Stimulated activated naive CD4-positive, alpha-beta T cell treated with Interleukin-2 at 50 U/mL for 16 hours (primary cell): ENCODE data around the gene SLC25A36.
A peak's percentile ranks its signal among the peaks of the same experiment; 100 is the strongest.
"Not testable (repeated sequence)": the region's sequence is repeated elsewhere in the genome, so short reads cannot be mapped to it uniquely, and the experiment has no call there.

Experiments
- DNase-seq: peaks from one replicate; lab custom pipeline; 2025; lab: John Stamatoyannopoulos, UW

Gene SLC25A36

DNA sequence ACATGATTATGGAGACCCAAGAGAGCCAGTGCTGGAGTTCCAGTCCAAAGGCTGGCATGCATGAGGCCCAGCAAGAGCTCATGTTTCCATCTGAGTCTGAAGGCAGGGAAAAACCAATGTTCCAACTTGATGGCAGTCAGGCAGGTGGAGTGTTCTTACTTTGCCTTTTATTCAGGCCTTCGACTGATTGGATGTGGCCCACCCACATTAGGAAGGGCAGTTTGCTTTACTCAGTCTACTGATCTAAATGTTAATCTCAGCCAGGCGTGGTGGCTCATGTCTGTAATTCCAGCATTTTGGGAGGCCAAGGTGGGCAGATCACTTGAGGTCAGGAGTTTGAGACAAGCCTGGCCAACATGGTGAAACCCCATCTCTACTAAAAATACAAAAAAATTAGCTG is 53.2 kb downstream of the SLC25A36 start:
- DNase-seq = not testable (repeated sequence)

DNA sequence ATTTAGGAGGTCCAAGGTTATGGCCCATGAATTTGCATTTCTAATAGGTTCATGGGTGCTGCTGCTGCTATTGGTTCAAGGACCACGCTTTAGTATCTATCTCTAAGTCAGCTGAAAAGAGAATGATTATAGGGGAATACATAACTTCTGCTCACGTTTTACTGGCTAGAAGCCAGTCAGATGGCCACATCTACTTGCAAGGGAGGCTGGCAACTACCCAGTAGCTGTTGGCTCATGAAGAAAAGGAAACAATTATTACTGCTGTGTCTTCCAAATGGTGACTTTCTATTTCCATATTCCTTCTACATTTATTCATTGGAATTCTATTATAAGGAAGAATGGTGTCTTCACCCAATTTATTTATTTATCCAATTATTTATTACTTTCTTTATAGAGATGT is 54.2 kb downstream of the SLC25A36 start:
- no peak for DNase-seq

DNA sequence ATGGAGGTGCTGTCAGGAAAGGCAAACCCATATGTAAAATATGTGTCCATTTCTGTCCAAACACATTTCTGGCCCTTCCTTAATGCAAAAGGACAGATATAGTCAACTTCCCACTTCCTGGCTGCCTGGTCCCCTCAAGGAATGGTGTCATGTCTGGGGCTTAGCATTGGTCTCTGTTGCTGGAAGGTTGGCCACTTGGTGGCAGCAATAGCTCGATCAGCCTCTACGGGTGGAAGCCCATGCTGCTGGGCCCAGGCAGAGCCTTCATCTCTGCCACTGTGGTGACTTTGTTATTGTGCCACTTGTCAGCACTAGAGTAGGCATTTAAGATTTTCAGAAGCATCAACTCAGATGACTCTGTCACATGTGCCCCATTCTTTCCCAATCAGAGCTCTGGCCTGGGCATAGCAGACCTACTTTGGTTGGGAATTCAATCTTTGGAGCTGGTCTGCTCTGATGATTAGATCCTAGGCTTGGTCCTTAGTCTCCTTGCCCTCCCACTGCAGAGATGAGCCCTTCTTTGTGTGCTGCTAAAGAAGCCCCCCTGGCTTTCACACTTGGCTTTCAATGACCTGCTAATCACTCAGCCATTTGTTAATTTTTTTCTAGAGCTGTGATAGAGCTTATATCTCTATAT is 58.5 kb downstream of the SLC25A36 start:
- peak; percentile 4 for DNase-seq

DNA sequence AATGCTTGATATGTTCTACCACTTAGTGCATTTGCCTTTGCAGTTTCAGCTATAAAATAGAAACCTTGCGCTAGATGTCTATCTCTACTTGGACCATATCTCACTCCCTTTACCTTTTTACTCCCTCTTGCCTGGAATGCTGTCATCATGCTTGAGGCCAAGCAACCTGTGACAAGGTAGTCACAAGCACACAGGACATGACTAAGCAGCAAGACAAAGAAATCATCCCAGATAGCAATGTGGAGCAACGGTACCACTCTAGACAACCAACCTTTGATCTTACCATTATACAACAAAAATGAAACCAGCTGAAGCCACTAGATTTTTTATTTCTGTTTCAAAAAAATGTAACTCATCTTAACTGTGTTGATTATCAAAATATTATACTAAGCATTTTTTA is 59.0 kb downstream of the SLC25A36 start:
- no peak for DNase-seq

DNA sequence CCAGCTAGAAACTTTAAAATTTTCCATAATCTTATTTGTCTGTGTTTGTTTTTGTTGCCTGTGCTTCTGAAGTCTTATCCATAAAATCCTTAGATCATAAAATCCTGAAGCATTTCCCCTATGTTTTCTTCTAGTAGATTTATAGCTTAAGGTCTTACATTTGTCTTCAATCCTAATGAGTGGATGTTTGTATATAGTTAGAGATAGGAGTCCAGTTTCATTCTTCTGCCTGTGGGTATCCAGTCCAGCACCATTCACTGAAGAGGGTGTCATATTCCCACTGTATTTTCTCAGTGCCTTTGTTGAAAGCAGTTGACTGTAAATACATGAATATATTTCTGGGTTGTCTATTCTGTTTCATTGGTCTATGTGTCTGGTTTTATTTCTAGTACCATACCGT is 64.7 kb downstream of the SLC25A36 start:
- DNase-seq = no peak

DNA sequence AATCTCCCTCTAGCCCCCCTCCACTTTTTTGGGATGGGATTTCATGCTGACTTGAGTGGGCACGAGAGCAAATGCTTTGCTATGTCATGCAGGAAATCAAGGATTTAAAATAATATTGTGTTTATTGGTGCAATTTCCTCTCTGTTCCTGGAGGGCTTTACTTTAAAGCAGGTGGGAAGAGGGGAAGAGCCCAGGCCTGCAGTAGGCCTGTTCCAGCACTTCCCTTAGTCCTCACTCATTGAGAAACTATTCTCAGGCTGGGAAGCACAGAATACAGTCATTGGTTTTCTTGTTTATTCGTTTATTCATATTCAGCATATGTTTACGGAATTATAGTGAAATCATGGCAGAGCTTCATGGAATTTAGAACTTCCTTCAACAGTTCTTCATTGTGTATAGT is 67.9 kb downstream of the SLC25A36 start:
- no peak for DNase-seq

DNA sequence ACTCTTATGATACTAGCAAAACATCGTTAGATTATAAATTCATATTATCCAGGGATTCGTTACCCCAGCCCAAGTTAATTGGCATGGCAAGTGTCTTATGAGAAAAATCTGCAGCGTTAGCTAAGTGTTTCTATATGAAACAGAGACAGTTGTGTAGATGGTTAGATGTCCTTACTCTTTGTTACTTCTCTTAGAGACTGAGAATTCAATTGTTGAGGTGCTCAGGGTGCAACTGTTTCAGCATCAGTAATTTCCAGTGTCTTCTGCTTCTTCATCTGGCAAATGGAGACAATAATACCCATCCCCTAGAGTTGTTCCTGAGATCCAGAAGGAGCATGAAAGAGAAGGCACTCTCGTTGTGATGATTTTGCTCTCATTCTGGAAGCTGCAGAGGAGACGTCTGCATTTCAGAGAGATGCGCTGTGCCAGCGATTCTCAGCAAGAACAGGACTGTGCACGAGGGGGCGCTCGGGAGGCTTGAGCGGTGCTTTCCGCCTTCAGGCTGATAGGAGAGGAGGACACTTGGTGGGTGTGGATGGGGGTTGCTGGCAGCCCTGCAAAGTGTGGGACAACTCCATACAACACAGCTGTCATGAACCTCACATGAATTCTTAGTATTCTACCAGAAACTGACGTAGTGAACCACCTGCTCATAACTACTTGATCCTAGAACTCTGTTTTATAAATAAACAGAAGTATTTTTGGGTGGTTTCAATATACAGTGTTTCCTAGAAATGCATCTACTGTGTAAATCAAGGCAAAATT is 69.8 kb downstream of the SLC25A36 start:
- peak; percentile 59 for DNase-seq

DNA sequence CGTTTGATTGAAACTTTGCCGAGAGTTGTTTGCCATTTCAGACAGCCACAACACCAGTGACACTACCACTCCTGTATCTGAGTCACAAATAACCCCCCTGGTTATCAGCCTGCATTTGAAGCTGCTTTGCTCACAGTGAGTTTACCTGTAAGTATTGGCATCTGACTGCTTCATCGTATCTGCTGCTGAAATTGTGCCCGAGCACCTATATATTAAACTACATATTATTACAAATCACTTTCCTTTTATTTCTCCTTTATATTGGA is 70.3 kb downstream of the SLC25A36 start:
- DNase-seq = no peak

DNA sequence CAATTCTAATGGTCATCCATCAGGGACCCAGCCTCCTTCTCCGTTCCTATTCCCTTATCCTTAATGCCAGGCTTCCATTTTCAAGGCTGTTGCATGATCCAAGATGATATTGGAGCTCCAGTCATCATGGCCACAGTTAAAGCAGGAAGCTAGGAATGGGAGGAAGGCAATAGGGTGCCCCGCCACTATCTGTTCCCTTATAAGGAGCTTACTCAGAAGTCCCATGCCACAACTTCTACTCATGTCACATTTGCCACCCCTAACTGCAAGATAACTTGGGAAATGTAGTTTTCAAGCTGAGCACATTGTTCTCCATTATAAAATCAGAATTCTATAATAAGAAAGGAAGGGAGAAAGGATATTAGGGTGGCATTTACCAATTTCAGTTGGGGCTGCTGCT is 70.9 kb downstream of the SLC25A36 start:
- DNase-seq = no peak

DNA sequence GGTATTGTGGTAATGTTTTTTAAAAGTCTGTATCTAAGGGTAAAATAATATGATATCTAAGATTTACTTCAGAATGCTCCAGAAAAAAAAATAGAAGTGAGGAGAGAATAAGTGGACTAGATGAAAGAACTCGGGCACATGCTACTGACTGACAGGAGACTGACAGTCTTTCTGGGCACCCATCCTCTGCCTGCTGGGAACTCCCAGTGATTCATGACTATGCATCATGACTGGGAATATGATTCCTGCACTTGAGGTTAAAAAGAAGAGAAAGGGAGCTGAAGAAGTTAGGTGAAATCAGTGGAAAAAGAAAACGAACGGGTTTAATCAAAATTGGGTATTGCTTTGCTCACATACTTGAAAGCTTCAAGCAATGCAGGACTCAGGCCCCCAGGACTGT is 73.8 kb downstream of the SLC25A36 start:
- DNase-seq = no peak

DNA sequence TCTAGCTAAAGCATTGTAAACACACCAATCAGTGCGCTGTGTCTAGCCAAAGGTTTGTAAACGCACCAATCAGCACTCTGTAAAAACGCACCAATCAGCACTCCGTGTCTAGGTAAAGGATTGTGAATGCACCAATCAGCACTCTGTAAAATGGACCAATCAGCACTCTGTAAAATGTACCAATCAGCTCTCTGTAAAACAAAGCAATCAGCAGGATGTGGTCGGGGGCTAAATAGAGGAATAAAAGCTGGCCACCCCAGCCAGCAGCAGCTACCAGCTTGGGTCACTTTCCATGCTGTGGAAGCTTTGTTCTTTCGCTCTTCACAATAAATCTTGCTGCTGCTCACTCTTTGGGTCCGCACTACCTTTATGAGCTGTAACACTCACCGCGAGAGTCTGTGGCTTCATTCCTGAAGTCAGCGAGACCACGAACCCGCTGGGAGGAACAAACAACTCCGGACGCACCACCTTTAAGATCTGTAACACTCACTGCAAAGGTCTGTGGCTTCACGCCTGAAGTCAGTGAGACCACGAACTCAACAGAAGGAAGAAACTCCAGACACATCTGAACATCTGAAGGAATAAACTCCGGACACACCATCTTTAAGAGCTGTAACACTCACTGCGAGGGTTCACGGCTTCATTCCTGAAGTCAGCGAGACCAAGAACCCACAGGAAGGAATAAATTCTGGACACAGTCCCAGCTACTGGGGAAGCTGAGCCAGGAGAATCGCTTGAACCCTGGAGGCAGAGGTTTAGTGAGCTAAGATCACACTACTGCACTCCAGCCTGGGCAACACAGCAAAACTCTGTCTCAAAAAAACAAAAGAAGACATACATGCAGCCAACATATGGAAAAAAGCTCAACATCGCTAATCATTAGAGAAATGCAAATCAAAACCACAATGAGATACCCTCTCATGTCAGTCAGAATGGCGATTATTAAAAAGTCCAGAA is 76.0 kb downstream of the SLC25A36 start:
- DNase-seq = not testable (repeated sequence)

DNA sequence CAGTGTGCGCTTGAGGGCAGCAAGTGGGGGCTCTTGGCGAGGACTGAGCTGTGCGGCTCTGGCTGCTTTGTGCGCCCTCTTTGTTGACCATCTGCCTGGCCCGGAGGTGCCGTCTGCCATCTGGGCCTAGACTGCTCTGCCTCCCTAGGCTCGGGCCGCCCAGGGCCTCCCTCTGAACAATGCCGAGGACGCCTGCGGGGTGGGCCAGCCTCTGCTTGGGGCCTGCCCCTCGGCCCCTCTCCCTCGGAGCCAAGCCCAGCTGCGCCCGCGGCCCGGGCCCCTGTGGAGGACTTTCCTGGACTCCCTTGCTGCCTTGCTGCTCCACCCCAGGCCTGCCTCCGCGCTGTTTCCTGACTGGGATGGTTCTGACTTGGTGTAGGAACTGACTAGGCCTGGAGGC is 77.6 kb downstream of the SLC25A36 start:
- no peak for DNase-seq

DNA sequence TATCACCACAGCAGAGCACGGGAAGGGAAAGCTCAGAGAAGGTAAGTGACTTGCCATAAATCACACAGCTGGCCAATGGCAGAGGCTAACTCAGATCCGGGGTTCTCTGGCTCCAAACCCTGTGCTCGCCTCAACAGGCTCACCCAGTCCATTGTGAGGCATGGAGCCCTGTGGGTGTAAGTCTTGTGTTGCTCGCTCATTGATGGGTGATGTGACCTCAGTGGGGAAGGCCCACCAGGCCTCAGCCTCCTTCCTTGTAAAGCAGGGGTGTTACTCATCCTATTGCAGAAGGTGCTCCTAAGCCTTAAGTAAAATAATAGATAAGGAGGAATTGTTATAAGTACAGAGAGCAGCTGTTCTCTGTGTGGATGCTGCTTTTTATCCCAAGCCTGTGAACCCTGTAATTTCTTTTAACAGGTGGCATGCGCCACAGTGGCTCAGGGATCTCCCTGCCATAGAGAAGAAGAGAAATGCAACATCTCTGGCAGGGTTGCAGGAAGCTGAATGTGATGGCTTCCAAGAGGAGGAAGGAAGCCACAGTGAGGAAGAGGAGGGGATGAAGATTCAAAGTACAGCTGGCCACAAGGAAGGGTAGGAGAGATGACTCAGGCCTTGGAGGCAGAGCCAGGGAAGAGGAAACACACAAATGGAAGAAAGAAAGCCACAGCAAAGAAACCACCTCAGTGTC is 78.7 kb downstream of the SLC25A36 start:
- DNase-seq = no peak

DNA sequence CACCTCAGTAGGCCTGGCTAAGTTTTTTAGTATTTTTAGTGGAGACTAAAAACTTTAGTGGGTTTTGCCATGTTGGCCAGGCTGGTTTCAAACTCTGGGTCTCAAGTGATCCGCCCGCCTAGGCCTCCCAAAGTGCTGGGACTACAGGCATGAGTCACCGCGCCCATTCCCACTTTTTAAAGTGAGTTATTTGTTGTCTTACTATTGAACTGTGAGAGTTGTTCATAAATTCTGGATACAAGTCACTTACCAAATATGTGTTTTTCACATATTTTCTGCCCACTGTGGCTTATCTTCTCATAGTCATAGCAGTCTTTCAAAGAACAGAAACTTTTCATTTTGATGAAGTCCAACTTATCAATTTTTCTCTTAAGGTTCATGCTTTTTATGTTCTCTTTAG is 79.6 kb downstream of the SLC25A36 start:
- no peak for DNase-seq
